A549 (cell line): Measurements from ENCODE around the gene SBF2.

Experiments
- CHD2 ChIP-seq: fragments of 150-350 bp; IDR thresholded peaks from 2 replicates; pipeline ENCODE4 v1.6.1; 2014; ENCODE audit warnings: low read length; ENCODE audit not compliant: partially characterized antibody
- CTCF ChIP-seq: fragments of >200 bp; sonication (Bioruptor Twin); formaldehyde crosslinking; IDR thresholded peaks from 3 replicates; pipeline ENCODE4 v1.5.1; 2016
- E2F6 ChIP-seq: IDR thresholded peaks from 2 replicates; pipeline ENCODE4 v1.6.1; 2012; ENCODE audit warnings: low read depth, borderline replicate concordance
- EP300 ChIP-seq, 2 experiments: fragments of >200 bp; sonication (Bioruptor Twin); formaldehyde crosslinking; IDR thresholded peaks; 2 replicates in 1 of 2; 3 replicates in 1 of 2; pipeline ENCODE4 v1.6.1; 2016 to 2017
- FOSB ChIP-seq: fragments of 250-450 bp; sonication (Bioruptor Pico); IDR thresholded peaks from 2 replicates; pipeline ENCODE4 v1.5.0; 2020; ENCODE audit warnings: mild to moderate bottlenecking, moderate library complexity
- MAX ChIP-seq: IDR thresholded peaks from 2 replicates; pipeline ENCODE4 v1.6.1; 2012
- POLR2A ChIP-seq: IDR thresholded peaks from 2 replicates; pipeline ENCODE4 v1.6.1; 2012; ENCODE audit warnings: mild to moderate bottlenecking, low read length
- RFX5 ChIP-seq: fragments of 450-650 bp; IDR thresholded peaks from 2 replicates; pipeline ENCODE4 v1.7.1; 2014; ENCODE audit warnings: antibody characterized with exemption, mild to moderate bottlenecking, moderate library complexity
- USF2 ChIP-seq: fragments of 450-650 bp; IDR thresholded peaks from 2 replicates; pipeline ENCODE4 v1.6.1; 2014; ENCODE audit warnings: antibody characterized with exemption

GRCh38 chr11:10317151-10317755 is 23.2 kb upstream of the SBF2 start:
- TF ChIP-seq CTCF: no peak
- no peak for TF ChIP-seq USF2
- TF ChIP-seq E2F6: no peak
- no peak for TF ChIP-seq FOSB (CRISPR knock-in tag)
- TF ChIP-seq POLR2A: no peak
- no peak for TF ChIP-seq MAX
- no peak for TF ChIP-seq EP300 (IDR thresholded peaks at IDR 0.05)
- no peak for TF ChIP-seq CHD2
- no peak for TF ChIP-seq RFX5
